ENCODE measurements around the gene PLD4. TPM values are rescaled to one million over a fixed set of nuclear protein-coding genes. Genes with fewer than 3 reads are reported as not detected.
"Not testable (repeated sequence)": the region's sequence is repeated elsewhere in the genome, so short reads cannot be mapped to it uniquely, and the experiment has no call there.

Gene PLD4
- total RNA-seq, 1 donor from 2014 or later = 0.16 TPM

GRCh38 chr14:104948736-104949031 is 24.0 kb downstream of the PLD4 start:
- intact Hi-C loops (cut with micrococcal nuclease) = no loop called here
- Mint-ChIP-seq H3K9me3 (no peaks in the 10 kb centered on the region), H3K27me3 (ENCODE audit: low read depth) (no peaks in the 10 kb centered on the region), H3K27ac (no peak overlapping the region), H3K36me3 (ENCODE audit: low read depth) (no peaks in the 10 kb centered on the region), H3K4me1 (ENCODE audit: low read depth) (no peaks in the 10 kb centered on the region), H3K4me3 (ENCODE audit: low read depth) (no peak overlapping the region)
- DNase-seq (ENCODE audit: low spot score) = no peak

DNA sequence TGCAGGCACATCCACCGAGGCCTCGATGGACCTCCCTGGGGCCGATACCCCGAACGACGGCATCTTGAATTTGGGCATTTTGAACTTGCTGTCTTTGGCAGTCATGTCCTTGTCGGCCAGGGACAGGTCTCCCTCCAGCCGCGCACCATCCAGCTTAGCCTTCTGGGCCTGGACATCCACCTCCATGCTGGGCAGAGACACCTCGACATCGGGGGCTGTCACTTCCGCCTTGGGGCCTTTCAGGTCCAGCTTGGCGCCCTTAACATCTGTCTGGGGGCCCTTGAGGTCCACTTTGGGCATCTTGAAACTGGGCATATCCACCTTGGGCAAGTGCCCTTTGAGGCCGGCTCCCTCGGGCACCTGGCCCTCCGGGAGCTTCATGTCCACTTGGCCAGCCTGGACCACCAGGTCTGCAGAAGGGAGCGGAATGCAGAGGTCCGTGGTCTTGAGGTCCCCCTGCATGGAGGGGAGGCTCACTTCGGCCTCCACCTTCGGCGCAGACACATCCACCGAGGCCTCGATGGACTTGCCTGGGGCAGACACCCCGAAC is 24.8 kb downstream of the PLD4 start:
- H3K4me3 Mint-ChIP-seq (ENCODE audit: low read depth); H3K36me3 Mint-ChIP-seq (ENCODE audit: low read depth); H3K9me3 Mint-ChIP-seq; H3K27me3 Mint-ChIP-seq (ENCODE audit: low read depth); intact Hi-C loops (cut with micrococcal nuclease); DNase-seq (ENCODE audit: low spot score); H3K4me1 Mint-ChIP-seq (ENCODE audit: low read depth); H3K27ac Mint-ChIP-seq: not testable (repeated sequence)

DNA sequence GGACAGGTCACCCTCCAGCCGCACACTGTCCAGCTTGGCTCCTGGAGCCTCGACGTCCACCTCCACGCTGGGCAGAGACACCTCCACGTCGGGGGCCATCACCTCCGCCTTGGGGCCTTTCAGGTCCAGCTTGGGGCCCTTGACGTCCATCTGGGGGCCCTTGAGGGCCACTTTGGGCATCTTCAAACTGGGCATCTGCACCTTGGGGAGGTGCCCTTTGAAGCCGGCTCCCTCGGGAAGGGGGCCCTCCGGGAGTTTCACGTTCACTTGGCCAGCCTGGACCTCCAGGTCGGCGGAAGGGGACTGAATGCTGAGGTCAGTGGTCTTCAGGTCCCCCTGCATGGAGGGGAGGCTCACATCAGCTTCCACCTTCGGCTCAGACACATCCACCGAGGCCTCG is 25.3 kb downstream of the PLD4 start:
- DNase-seq (ENCODE audit: low spot score) = no peak
- intact Hi-C loops (cut with micrococcal nuclease) = no loop called here
- no peaks in the 10 kb centered on the region for H3K9me3 Mint-ChIP-seq
- H3K36me3 Mint-ChIP-seq (ENCODE audit: low read depth) = no peaks in the 10 kb centered on the region
- no peaks in the 10 kb centered on the region for H3K27me3 Mint-ChIP-seq (ENCODE audit: low read depth)
- no peak overlapping the region for H3K4me3 Mint-ChIP-seq (ENCODE audit: low read depth)
- H3K27ac Mint-ChIP-seq = no peak overlapping the region
- no peaks in the 10 kb centered on the region for H3K4me1 Mint-ChIP-seq (ENCODE audit: low read depth)

DNA sequence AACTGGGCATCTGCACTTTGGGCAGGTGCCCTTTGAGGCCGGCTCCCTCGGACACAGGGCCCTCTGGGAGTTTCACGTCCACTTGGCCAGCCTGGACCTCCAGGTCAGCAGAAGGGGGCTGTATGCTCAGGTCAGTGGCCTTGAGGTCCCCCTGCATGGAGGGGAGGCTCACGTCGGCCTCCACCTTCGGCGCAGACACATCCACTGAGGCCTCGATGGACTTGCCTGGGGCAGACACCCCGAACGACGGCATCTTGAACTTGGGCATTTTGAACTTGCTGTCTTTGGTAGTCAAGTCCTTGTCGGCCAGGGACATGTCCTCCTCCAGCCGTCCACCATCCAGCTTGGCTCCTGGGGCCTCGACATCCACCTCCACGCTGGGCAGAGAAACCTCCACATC is 26.0 kb downstream of the PLD4 start:
- H3K27ac Mint-ChIP-seq; H3K27me3 Mint-ChIP-seq (ENCODE audit: low read depth): not testable (repeated sequence)

GRCh38 chr14:104951863-104952657 is 27.4 kb downstream of the PLD4 start:
- not testable (repeated sequence) for H3K4me3 Mint-ChIP-seq (ENCODE audit: low read depth)

More for the DNA sequence above, 26.0 kb downstream of the PLD4 start:
- H3K4me3 Mint-ChIP-seq (ENCODE audit: low read depth); DNase-seq (ENCODE audit: low spot score); H3K9me3 Mint-ChIP-seq; H3K36me3 Mint-ChIP-seq (ENCODE audit: low read depth); H3K4me1 Mint-ChIP-seq (ENCODE audit: low read depth); intact Hi-C loops (cut with micrococcal nuclease): not testable (repeated sequence)

DNA sequence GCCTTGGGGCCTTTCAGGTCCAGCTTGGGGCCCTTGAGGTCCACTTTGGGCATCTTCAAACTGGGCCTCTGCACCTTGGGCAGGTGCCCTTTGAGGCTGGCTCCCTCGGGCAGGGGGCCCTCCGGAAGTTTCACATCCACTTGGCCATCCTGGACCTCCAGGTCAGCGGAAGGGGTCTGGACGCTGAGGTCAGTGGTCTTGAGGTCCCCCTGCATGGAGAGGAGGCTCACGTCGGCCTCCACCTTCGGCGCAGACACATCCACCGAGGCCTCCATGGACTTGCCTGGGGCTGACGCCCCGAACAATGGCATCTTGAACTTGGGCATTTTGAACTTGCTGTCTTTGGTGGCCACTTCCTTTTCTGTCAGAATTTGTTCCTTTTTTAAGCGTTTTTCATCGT is 28.4 kb downstream of the PLD4 start:
- Mint-ChIP-seq H3K27ac (no peak overlapping the region), H3K4me1 (ENCODE audit: low read depth) (no peaks in the 10 kb centered on the region), H3K4me3 (ENCODE audit: low read depth) (no peak overlapping the region), H3K27me3 (ENCODE audit: low read depth) (peaks cover 10% of the 10 kb centered on the region), H3K9me3 (no peaks in the 10 kb centered on the region), H3K36me3 (ENCODE audit: low read depth) (no peaks in the 10 kb centered on the region)
- intact Hi-C loops (cut with micrococcal nuclease) = no loop called here
- DNase-seq (ENCODE audit: low spot score) = no peak

More at GRCh38 chr14:104951863-104952657, 27.4 kb downstream of the PLD4 start:
- H3K27me3 Mint-ChIP-seq (ENCODE audit: low read depth); H3K4me1 Mint-ChIP-seq (ENCODE audit: low read depth); H3K9me3 Mint-ChIP-seq; H3K27ac Mint-ChIP-seq; DNase-seq (ENCODE audit: low spot score); H3K36me3 Mint-ChIP-seq (ENCODE audit: low read depth); intact Hi-C loops (cut with micrococcal nuclease): not testable (repeated sequence)

DNA sequence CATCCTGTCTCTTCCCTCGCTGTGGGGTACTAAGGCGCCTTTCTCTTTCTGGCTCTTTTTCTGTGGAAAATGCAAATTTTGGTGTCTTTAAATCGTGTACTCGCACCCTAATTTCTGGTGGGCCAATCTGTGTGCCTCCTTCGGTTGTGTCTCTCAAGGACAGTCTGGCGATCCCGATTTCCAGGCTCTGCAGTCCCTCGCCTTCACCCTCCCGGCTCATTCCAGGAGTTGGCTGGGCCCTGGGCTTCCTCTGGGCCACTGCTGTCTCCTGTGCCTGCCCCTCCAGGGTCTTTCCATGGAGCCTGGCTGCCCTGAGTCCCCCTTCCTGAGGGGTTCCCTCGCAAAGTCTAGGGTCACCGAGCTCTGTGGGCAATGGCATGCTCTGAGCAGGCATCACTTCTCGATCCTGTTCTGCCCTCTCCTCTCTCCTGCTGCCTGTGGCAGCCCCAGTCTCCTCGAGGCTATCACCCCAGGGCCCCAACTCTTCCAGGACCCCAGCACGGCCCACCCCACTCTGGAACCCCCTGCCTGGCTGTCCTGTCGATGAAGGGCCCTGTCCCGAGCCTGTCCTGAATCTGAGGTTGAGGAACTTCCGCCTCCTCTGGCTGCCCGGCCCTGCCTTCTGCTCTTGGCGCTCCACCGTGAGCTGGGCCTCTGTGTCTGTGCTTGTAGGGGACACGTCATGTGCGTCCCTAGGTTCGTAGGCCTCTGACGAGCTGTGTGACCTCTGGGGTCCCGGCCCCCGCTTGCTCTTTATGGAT is 29.4 kb downstream of the PLD4 start:
- Mint-ChIP-seq H3K4me1 (ENCODE audit: low read depth) (no peaks in the 10 kb centered on the region), H3K36me3 (ENCODE audit: low read depth) (no peaks in the 10 kb centered on the region), H3K4me3 (ENCODE audit: low read depth) (no peak overlapping the region), H3K27ac (no peak overlapping the region), H3K9me3 (no peaks in the 10 kb centered on the region), H3K27me3 (ENCODE audit: low read depth) (peaks cover 10% of the 10 kb centered on the region)
- no peak for DNase-seq (ENCODE audit: low spot score)
- intact Hi-C loops (cut with micrococcal nuclease) = no loop called here

DNA sequence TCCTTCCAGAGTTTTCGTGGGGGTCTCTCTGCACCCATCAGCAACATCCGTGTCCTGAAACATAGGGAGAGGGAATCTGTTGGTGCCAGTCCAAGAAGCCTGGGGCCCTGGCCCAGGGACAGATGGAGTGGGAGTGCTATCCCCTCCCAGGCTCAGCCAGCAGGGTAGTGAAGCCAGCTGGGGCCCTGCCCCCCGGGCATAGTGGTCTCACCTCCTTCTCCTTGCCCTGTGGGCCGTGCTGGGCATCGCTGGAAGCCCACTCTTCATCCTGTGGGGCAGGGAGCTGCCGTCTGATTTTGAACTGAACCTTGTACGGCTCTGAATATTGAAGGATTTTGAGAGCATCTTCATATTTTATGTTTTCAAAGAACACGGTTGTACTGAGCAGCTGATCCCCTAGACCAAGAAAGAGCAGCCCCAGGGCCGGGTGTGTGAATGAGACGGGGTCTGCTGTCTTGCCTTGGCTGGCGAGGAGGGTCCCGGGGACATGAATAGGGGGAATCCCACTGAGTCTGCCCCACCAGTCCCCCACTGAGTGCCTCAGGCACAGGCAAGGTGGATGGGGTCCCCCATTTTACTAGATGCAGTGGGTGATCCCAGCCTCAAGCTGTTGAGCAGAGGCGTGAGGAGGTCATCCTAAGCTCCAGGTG is 30.2 kb downstream of the PLD4 start:
- Mint-ChIP-seq H3K4me3 (ENCODE audit: low read depth) (no peak overlapping the region), H3K27me3 (ENCODE audit: low read depth) (peaks cover 12% of the 10 kb centered on the region), H3K36me3 (ENCODE audit: low read depth) (no peaks in the 10 kb centered on the region), H3K4me1 (ENCODE audit: low read depth) (no peaks in the 10 kb centered on the region), H3K27ac (no peak overlapping the region), H3K9me3 (no peaks in the 10 kb centered on the region)
- intact Hi-C loops (cut with micrococcal nuclease) = no loop called here
- DNase-seq (ENCODE audit: low spot score) = no peak

DNA sequence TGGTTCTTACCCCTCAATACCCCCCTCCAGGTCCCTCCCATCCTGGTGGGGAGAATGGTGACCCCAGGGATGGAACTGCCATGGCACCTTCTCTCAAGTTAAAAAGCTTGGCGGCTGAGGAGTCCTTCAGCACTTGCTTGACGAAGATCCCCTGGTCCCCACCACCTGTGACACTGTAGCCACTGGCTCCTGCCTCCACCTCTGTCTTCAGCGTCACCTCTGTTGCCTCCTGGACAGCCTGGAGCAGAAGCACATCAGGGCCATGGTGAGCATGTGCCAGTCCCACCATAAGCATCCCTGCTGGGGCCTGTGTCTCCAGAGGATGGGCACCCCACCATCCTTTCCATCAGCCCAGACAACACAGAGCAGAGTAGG is 30.7 kb downstream of the PLD4 start:
- Mint-ChIP-seq H3K27ac (no peak overlapping the region), H3K4me1 (ENCODE audit: low read depth) (no peaks in the 10 kb centered on the region), H3K4me3 (ENCODE audit: low read depth) (no peak overlapping the region), H3K9me3 (no peaks in the 10 kb centered on the region), H3K27me3 (ENCODE audit: low read depth) (peaks cover 12% of the 10 kb centered on the region), H3K36me3 (ENCODE audit: low read depth) (no peaks in the 10 kb centered on the region)
- intact Hi-C loops (cut with micrococcal nuclease) = no loop called here
- DNase-seq (ENCODE audit: low spot score) = no peak

- Mint-ChIP-seq H3K27me3 (ENCODE audit: low read depth) (peaks cover 12% of the 10 kb centered on the region), H3K4me1 (ENCODE audit: low read depth) (no peaks in the 10 kb centered on the region), H3K36me3 (ENCODE audit: low read depth) (no peaks in the 10 kb centered on the region), H3K9me3 (no peaks in the 10 kb centered on the region), H3K27ac (no peak overlapping the region), H3K4me3 (ENCODE audit: low read depth) (no peak overlapping the region)
- intact Hi-C loops (cut with micrococcal nuclease) = no loop called here
- DNase-seq (ENCODE audit: low spot score) = no peak
These were observed 31.7 kb downstream of the PLD4 start for GRCh38 chr14:104956290-104956890.

DNA sequence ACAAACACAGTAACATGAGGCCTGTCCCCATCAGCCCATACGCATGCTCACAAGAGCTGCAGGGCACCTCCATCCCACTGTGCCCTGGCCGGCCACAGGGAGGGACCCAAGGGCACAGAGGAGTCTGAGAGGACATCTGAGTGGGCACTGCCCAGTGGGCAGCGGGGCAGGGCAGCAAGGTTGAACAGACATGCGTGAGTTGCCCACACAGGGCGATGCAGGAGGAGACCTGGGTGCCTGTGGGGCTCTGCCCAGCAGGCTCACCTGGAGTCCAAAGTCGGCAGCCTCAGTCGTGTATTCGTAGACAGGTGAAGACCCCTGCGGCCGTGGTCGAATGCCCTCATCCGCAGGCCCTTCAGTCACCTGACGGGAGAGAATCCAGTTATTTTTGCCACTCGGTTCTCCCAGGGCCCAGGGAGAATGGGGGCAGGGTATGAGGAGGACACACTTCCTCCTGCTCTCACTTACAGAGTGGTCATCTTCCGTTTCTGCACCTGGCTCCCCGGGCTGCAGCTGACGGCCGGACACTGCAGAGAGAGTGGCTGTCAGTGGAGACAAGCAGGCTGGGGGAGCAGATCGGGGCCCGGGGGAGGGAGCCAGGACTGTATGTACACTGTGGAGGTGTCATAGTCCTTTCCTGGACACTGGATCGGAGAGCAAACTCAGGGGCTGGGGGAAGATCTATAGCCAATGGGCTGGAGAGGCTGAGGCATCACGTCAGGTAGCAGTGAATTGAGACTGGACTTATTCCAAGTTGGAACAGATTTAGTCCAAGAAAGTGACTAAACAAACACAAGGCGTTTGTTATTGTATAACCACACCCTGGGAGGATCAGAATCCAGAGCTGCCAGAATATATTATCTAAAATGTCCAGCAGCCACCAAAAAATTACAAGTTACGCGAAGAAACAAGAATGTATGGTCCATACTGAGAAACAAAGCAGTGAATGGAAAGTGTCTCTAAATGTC is 32.8 kb downstream of the PLD4 start:
- intact Hi-C loops (cut with micrococcal nuclease) = no loop called here
- H3K4me1 Mint-ChIP-seq (ENCODE audit: low read depth) = no peaks in the 10 kb centered on the region
- no peak for DNase-seq (ENCODE audit: low spot score)

DNA sequence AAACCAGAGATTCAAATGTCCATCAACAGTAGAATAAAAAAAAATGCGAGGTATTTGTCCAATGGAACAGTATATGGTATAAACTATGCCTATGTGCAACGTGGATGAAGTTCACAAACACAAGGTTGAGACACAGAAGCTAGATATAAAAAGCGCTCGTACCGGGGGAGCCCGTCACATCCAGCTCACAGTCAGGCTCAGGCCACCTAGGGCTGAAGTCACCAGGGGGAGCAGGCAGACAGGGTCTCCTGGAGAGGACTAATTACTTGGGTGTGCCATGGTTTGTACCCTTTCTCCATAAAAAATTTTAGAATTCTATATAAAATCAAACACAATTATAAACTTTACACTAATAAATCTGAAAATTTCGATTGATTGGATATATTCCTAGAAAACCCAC is 39.9 kb downstream of the PLD4 start:
- intact Hi-C loops (cut with micrococcal nuclease) = no loop called here
- no peaks in the 10 kb centered on the region for H3K4me1 Mint-ChIP-seq (ENCODE audit: low read depth)
- H3K27ac Mint-ChIP-seq = no peak overlapping the region
- H3K9me3 Mint-ChIP-seq = no peaks in the 10 kb centered on the region
- H3K36me3 Mint-ChIP-seq (ENCODE audit: low read depth) = no peaks in the 10 kb centered on the region
- DNase-seq (ENCODE audit: low spot score) = no peak
- peaks cover 7% of the 10 kb centered on the region for H3K27me3 Mint-ChIP-seq (ENCODE audit: low read depth)
- H3K4me3 Mint-ChIP-seq (ENCODE audit: low read depth) = no peak overlapping the region

More for the DNA sequence above, 32.8 kb downstream of the PLD4 start:
- no peaks in the 10 kb centered on the region for H3K36me3 Mint-ChIP-seq (ENCODE audit: low read depth)
- no peak overlapping the region for H3K27ac Mint-ChIP-seq
- peaks cover 12% of the 10 kb centered on the region for H3K27me3 Mint-ChIP-seq (ENCODE audit: low read depth)
- no peaks in the 10 kb centered on the region for H3K9me3 Mint-ChIP-seq
- no peak overlapping the region for H3K4me3 Mint-ChIP-seq (ENCODE audit: low read depth)

Measured in activated T-helper 2 cell treated with anti-CD3 and anti-CD28 coated beads, Interferon-gamma antibody, Interleukin-2, Interleukin-4, amounts not matched to agents 10 μg/mL and 5 μg/mL and 100 μg/mL, durations not matched to agents 14 hours and 24 hours and 36 hours (primary cell).